Skeletal muscle tissue (tissue), 5 donors: ENCODE data around the gene TLR6. TPM values are rescaled to one million over a fixed set of nuclear protein-coding genes. Genes with fewer than 3 reads are reported as not detected.
"Not testable (repeated sequence)": the region's sequence is repeated elsewhere in the genome, so short reads cannot be mapped to it uniquely, and the experiment has no call there.

Experiments
- H3K27ac ChIP-seq: one replicate; pipeline ENCODE4 v1.7.0; 2013; ENCODE audit warnings: mild to moderate bottlenecking, low read depth, low read length, inconsistent platforms
- H3K27me3 ChIP-seq, 3 donors: one replicate each; pipeline ENCODE4 v1.7.0; 2013; ENCODE audit warnings: low read length in 3 of 3; ENCODE audit not compliant: control insufficient read depth in 3 of 3, insufficient read depth in 3 of 3
- H3K36me3 ChIP-seq, 3 donors: one replicate each; pipeline ENCODE4 v1.7.0; 2013; ENCODE audit warnings: low read length in 3 of 3; ENCODE audit not compliant: control insufficient read depth in 3 of 3, insufficient read depth in 3 of 3
- H3K4me1 ChIP-seq, 3 donors: one replicate each; pipeline ENCODE4 v1.7.0; 2013; ENCODE audit warnings: low read length in 3 of 3, mild to moderate bottlenecking in 3 of 3; ENCODE audit not compliant: control insufficient read depth in 3 of 3, insufficient read depth in 3 of 3
- H3K4me3 ChIP-seq, 3 donors: one replicate each; pipeline ENCODE4 v1.7.0; 2013; ENCODE audit warnings: low read length in 3 of 3
- H3K9ac ChIP-seq, 3 donors: one replicate each; pipeline ENCODE4 v1.7.0; 2013; ENCODE audit warnings: low read length in 3 of 3, mild to moderate bottlenecking in 3 of 3, moderate library complexity in 2 of 3, low read depth in 1 of 3
- H3K9me3 ChIP-seq, 3 donors: one replicate each; pipeline ENCODE4 v1.7.0; 2013; ENCODE audit warnings: low read length in 3 of 3; ENCODE audit not compliant: control insufficient read depth in 3 of 3
- small RNA-seq: library from RNA; depleted of rRNA; stranded (forward); fragments of <200 nt; gene quantifications from one replicate; pipeline ENCODE3, GENCODE V24; 2014
- total RNA-seq: library from RNA; depleted of rRNA; stranded (reverse); fragments of >200 nt; gene quantifications from one replicate; pipeline ENCODE4 v1.2.3, GENCODE V29; 2014
- donor health status: Osteomylitis.

TLR6 gene
- total RNA-seq, 1 donor from 2014 or later = 1.0 TPM

- Histone ChIP-seq H3K9me3 (no peaks in the 10 kb centered on the region), H3K27ac (no peak overlapping the region), H3K27me3 (no peaks in the 10 kb centered on the region), H3K4me3 (no peak overlapping the region), H3K36me3 (no peaks in the 10 kb centered on the region), H3K4me1 (peaks cover 0 to 2% (median 0%) of the 10 kb centered on the region in 3 donors), H3K9ac (no peak overlapping the region)
These were observed 74.8 kb downstream of the TLR6 start for GRCh38 chr4:38781854-38782261.

GRCh38 chr4:38780833-38781484 lies 75.7 kb downstream of the TLR6 start:
- no peaks in the 10 kb centered on the region for H3K9me3 ChIP-seq
- no peaks in the 10 kb centered on the region for H3K27me3 ChIP-seq
- no peak overlapping the region for H3K4me3 ChIP-seq
- peaks cover 0 to 2% (median 0%) of the 10 kb centered on the region in 3 donors for H3K4me1 ChIP-seq
- H3K9ac ChIP-seq = no peak overlapping the region
- H3K27ac ChIP-seq = no peak overlapping the region
- H3K36me3 ChIP-seq = no peaks in the 10 kb centered on the region

- H3K4me1 ChIP-seq = no peaks in the 10 kb centered on the region
- no peaks in the 10 kb centered on the region for H3K36me3 ChIP-seq
- H3K4me3 ChIP-seq = no peak overlapping the region
- H3K27ac ChIP-seq = no peak overlapping the region
- H3K9me3 ChIP-seq = no peaks in the 10 kb centered on the region
- H3K9ac ChIP-seq = no peak overlapping the region
- no peaks in the 10 kb centered on the region for H3K27me3 ChIP-seq
These were observed 76.8 kb downstream of the TLR6 start for GRCh38 chr4:38779790-38780189.

- H3K27ac ChIP-seq, H3K36me3 ChIP-seq: not testable (repeated sequence)
These were observed 78.7 kb downstream of the TLR6 start for GRCh38 chr4:38777925-38778324.

GRCh38 chr4:38775326-38775725 lies 81.3 kb downstream of the TLR6 start:
- Histone ChIP-seq H3K27ac (no peak overlapping the region), H3K9ac (no peak overlapping the region), H3K36me3 (no peaks in the 10 kb centered on the region), H3K4me3 (no peak overlapping the region), H3K4me1 (no peaks in the 10 kb centered on the region), H3K9me3 (no peaks in the 10 kb centered on the region), H3K27me3 (no peaks in the 10 kb centered on the region)

More at GRCh38 chr4:38777925-38778324, 78.7 kb downstream of the TLR6 start:
- H3K4me1 ChIP-seq, H3K9ac ChIP-seq, H3K9me3 ChIP-seq, H3K4me3 ChIP-seq, H3K27me3 ChIP-seq: not testable (repeated sequence)

- Histone ChIP-seq H3K27me3 (no peaks in the 10 kb centered on the region), H3K27ac (no peak overlapping the region), H3K36me3 (no peaks in the 10 kb centered on the region), H3K9ac (no peak overlapping the region), H3K4me1 (no peaks in the 10 kb centered on the region), H3K9me3 (no peaks in the 10 kb centered on the region), H3K4me3 (no peak overlapping the region)
These were observed 82.2 kb downstream of the TLR6 start for GRCh38 chr4:38774181-38774955.

Small RNA genes within 50 kb of the gene (small RNA-seq; reads per million reads assigned to genes)
- 17.3 reads per million, percentile 93 among the genes with 10 or more reads in this experiment for gene MIR574

Other genes with a start within 250 kb of the TLR6 start
- gene KLF3, start 192.6 kb downstream of the TLR6 start, total RNA-seq = 20.9 TPM
- gene TLR10, start 73.8 kb downstream of the TLR6 start, total RNA-seq = 0.52 TPM
- 6.3 TPM for gene TLR1, start 52.0 kb downstream of the TLR6 start, total RNA-seq
- 57.4 TPM for gene FAM114A1, start 11.0 kb upstream of the TLR6 start, total RNA-seq
- gene TMEM156, start 175.6 kb upstream of the TLR6 start, total RNA-seq = under 0.01 TPM
- gene KLHL5, start 205.4 kb upstream of the TLR6 start, total RNA-seq = 15.1 TPM